H1 (cell line): ENCODE measurements around the gene MOV10L1.

Source experiments
- CEBPB ChIP-seq: IDR thresholded peaks from 2 replicates; pipeline ENCODE4 v1.6.1; 2012; ENCODE audit warnings: low read depth, low read length
- POLR2AphosphoS5 ChIP-seq: IDR thresholded peaks from 2 replicates; pipeline ENCODE4 v1.6.1; 2011; ENCODE audit warnings: low read depth, low read length
- RAD21 ChIP-seq, 2 experiments: IDR thresholded peaks in 1 of 2; conservative IDR thresholded peaks in 1 of 2; 2 replicates each; pipeline ENCODE4 v1.6.1; 2011; ENCODE audit warnings: low read depth in 2 of 2, low read length in 2 of 2, improper control_type of control experiment in 1 of 2, inconsistent platforms in 1 of 2, mild to moderate bottlenecking in 1 of 2, moderate library complexity in 1 of 2
- RFX5 ChIP-seq: IDR thresholded peaks from 2 replicates; pipeline ENCODE4 v1.6.1; 2011; ENCODE audit warnings: low read depth, low read length, improper control_type of control experiment, borderline replicate concordance
- SP1 ChIP-seq: IDR thresholded peaks from 2 replicates; pipeline ENCODE4 v1.6.1; 2011; ENCODE audit warnings: low read depth, low read length
- TF ChIP-seq, protein P1 (sequence below), 3 experiments: IDR thresholded peaks; 1 replicate in 2 of 3; 2 replicates in 1 of 3; pipeline versions ENCODE4 v1.5.1 to v1.6.1; 2011; ENCODE audit warnings: low read length in 3 of 3, mild to moderate bottlenecking in 3 of 3, inconsistent platforms in 2 of 3, low read depth in 1 of 3, moderate library complexity in 1 of 3; ENCODE audit not compliant: insufficient read depth in 1 of 3; ENCODE audit errors: control extremely low read depth in 1 of 3

DNA sequence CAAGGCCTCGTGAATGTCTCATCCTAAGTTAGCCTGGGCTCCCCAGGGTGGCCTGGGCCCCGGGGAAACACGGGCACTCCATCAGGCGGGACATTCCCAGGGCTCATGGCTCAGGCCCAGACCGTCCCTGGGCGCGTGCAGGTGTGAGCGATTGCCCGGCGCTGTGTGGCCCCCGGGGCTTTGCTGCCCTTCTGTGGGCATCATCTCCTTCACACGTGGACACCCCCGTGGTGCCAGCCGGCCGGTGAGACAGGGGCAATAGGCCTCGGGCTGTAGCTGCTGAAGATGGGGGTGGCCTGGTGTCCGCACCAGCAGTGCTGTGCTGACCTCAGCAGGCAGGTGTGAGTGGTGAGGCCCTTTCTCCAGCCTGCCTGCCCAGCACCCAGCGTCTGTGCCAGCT, 106.5 kb downstream of the MOV10L1 start:
- TF ChIP-seq RFX5 (no peak), CEBPB (no peak), POLR2AphosphoS5 (no peak), RAD21 (IDR thresholded peaks at IDR 0.05 in 1 of 2, conservative IDR thresholded peaks at IDR 0.05 in 1 of 2; ENCODE audit: low read depth in 2 of 2, low read length in 2 of 2) (no peak), SP1 (no peak)
- TF ChIP-seq, protein P1, sequence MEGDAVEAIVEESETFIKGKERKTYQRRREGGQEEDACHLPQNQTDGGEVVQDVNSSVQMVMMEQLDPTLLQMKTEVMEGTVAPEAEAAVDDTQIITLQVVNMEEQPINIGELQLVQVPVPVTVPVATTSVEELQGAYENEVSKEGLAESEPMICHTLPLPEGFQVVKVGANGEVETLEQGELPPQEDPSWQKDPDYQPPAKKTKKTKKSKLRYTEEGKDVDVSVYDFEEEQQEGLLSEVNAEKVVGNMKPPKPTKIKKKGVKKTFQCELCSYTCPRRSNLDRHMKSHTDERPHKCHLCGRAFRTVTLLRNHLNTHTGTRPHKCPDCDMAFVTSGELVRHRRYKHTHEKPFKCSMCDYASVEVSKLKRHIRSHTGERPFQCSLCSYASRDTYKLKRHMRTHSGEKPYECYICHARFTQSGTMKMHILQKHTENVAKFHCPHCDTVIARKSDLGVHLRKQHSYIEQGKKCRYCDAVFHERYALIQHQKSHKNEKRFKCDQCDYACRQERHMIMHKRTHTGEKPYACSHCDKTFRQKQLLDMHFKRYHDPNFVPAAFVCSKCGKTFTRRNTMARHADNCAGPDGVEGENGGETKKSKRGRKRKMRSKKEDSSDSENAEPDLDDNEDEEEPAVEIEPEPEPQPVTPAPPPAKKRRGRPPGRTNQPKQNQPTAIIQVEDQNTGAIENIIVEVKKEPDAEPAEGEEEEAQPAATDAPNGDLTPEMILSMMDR (IDR thresholded peaks at IDR 0.05; ENCODE audit: control extremely low read depth in 1 of 3, insufficient read depth in 1 of 3, low read depth in 1 of 3, low read length in 3 of 3), result no peak
